CD1c-positive myeloid dendritic cell (primary cell): ENCODE results near the gene CDC123.
A peak's percentile ranks its signal among the peaks of the same experiment; 100 is the strongest.
"Not testable (repeated sequence)": the region's sequence is repeated elsewhere in the genome, so short reads cannot be mapped to it uniquely, and the experiment has no call there.

ENCODE experiments used
- DNase-seq: peaks from one replicate; pipeline ENCODE4 v3.0.0-alpha.2; 2016; ENCODE audit errors: extremely low spot score

The CDC123 gene

DNA sequence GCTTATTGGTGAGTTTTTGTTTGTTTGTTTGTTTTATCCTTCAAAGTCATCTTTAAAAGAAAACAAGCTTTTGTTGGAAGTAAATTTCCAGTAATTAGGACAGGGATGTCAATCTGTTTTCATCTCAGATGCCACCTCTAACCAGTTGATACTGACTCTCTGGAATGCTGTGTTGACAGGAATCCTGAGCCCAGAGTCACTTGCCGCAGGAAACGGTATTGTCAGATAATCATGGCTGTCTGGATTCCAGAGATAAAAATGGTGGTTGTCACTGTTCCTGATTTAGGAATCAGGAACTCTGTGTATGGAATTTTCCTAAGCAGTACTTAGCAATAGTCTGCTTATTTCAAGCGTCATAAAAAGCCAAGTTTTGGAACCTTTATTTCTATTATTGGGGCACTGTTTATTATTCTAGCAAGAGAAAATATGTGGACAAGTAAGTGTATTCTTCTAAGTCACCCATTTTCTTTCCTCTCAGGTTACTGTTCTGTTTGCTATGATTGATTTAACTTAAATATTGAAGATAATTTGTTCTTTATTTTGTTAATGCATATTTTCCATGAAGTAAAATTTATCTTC is 39.2 kb downstream of the CDC123 start:
- DNase-seq = no peak

DNA sequence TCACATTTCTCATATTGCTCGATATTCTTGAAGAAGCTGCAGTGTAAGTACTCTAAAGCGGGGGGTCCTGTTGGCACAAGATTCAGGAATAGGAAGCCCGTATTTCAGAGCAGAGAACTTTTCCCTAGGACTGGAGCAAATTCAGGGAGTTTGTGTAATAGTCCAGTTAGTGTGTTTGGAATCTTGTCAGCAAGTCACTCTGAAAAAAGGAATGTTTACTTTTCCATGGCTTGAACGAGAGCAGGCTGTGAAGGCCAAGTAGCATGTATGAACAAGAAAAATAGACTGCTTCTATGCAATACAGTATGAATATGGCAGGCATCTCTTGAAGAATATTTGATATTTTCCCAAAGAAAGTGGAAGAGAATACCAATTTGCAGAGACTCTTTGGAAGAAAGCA is 39.8 kb downstream of the CDC123 start:
- no peak for DNase-seq

DNA sequence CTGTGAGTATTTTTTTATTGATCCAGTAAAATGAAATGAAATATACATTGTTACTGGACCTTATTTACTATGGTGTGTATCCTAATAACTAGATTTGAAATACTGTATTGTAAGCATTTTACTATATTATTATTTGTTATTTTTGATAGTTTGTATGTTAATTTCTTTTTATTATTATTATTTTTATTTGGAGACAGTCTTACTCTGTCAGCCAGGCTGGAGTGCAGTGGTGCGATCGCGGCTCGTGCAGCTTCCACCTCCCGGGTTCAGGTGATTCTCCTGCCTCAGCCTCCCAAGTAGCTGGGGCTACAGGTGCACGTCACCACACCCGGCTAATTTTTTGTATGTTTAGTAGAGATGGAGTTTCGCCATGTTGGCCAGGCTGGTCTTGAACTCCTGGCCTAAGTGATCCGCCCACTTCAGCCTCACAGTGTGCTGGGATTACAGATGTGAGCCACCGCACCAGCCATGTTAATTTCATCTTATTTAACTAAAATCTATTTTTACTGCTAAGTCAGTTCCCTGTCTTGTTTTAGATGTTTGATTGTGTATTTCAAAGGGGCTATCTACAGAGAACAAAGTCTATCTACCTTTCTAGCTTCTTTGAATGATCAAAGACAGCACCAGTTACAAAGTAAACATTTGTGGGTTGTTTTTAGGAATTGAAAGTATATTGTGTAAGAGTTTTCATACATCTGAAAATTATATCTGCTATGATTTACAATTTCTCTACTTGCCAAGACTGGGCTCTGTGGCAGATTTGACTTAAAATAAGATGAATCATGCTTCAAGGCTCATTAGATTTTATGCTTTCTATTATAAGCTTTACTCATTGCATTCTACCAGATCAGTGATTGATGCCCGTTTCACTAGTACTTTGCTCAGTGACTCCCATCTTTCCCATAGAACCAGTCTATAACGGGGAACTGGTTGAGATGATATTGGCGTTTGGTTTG is 41.6 kb downstream of the CDC123 start:
- DNase-seq = peak; percentile 59

DNA sequence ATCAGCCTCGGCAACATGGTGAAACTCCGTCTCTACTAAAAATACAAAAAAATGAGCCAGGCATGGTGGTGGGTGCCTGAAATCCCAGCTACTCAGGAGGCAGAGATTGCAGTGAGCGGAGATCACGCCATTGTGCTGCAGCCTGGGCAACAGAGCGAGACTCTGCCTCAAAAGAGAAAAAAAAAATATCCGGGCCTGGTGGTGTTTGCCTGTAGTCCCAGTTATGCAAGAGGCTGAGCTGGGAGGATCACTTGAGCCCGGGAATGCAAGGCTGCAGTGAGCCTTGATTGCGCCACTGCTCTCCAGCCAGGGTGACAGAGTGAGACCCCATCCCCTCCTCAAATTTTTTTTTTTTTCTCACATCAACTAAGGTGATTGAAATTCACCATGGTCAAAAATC is 42.8 kb downstream of the CDC123 start:
- no peak for DNase-seq

DNA sequence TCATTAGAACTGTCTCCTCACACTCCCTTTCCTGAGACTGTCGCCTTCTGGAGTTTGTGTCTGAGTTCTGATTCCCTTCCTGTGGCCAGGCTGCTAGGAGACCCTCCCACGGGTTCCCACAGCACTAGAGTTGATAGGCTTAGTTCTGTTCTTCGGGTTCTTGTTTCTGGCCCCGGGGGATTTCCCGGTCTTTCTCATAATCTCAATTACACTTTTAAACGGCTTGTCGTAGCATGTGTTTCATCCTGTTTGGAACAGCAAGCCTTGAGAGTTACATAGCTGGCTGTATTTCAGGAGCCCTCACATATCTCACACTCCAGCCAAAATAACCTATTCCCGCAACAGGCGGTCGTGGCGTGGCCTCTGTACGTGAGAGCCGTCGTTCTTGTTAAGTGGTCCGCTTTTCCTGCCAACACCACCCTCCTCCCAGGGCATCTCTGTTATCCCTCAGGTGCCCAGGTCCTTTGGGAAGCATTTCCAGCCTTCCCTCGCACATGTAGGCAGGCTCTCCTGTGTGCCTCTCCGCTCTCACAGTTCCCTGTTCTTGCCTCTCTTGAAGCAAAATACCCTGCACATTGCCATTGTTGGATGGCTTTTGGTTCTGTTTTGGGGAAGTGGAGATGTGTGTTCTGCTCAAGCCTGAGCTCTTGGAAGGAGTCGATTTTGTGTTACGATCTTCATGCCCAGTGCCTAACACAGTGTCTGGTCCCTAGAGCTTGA is 46.0 kb downstream of the CDC123 start:
- DNase-seq = peak; percentile 97

DNA sequence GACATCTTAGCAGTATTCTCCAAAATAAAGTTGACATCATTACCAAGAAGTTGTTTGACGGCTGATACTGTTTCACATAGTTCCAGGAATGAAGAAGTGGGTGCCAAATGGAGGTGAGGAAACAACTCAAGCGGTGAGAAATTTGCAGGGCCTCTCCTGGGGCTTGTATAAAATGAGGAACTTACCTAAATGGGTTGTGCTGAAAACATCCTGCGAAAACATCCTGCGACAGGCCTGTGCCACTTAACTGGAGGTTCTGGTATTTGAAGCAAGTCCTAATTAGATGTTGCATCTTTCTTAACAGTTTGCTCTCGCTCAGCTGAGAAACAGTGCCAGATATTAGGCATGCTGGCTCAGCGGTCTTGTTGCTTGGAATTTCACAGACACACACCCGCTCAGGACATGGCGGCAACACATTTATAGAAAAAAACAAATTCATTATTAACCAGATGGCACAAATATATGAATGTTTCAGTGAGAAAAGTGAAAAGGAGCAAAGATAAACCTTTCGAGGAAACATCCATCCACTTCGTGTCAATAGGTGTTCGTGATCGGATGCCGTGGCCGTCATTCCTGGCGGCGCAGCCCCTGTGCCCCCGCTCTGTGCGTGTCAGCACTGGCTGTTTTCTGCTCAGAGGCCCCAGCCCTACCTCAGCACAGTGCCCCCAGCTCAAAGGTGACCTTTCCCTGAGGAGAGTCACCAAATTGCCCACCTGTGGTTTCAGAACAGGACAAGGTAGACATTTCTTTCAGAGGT is 48.1 kb downstream of the CDC123 start:
- DNase-seq = peak; percentile 89

DNA sequence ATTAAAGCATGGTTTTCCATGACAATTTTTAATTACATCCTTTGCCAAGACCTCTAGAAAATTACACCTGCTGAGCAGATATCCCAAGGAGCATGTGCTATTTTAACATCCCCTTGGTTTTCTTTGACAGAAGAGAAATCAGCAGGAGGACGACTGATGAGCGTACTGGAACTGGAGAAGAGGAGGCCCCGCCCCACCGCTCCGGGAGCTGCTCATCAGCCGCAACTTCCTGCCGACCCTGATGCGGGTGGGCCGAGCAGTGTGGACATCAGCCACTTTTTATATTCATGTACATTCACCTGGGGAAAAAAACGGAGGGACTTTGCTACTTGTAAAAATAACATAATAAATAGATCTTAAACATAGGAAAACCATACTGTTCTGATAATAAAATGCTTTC is 54.2 kb downstream of the CDC123 start:
- DNase-seq = no peak

DNA sequence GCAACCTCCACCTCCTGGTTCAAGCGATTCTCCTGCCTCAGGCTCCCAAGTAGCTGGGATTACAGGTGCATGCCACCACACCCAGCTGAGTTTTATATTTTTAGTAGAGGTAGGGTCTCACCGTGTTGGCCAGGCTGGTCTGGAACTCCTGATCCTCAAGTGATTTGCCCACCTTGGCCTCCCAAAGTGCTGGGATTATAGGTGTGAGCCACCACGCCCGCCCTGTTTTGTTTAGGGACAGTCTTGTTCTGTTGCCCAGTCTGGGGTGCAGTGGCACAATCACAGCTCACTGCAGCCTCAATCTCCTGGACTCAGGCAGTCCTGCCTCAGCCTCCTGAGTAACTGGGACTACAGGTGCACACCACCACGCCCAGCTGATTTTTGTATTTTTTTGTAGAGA is 54.7 kb downstream of the CDC123 start:
- not testable (repeated sequence) for DNase-seq

DNA sequence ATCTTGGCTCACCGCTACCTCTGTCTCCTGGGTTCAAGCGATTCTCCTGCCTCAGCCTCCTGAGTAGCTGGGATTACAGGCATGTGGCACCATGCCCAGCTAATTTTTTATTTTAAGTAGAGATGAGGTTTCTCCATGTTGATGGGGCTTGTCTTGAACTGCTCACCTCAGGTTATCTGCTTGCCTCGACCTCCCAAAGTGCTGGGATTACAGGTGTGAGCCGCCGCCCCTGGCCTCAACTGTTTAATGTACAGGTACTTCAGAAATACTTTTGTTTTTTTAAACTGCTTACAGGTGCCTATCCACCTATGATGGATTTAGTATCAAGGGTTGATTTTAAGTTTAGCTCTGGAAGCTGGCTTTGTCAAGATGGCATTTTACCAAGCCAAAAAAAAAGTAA is 55.6 kb downstream of the CDC123 start:
- no peak for DNase-seq

DNA sequence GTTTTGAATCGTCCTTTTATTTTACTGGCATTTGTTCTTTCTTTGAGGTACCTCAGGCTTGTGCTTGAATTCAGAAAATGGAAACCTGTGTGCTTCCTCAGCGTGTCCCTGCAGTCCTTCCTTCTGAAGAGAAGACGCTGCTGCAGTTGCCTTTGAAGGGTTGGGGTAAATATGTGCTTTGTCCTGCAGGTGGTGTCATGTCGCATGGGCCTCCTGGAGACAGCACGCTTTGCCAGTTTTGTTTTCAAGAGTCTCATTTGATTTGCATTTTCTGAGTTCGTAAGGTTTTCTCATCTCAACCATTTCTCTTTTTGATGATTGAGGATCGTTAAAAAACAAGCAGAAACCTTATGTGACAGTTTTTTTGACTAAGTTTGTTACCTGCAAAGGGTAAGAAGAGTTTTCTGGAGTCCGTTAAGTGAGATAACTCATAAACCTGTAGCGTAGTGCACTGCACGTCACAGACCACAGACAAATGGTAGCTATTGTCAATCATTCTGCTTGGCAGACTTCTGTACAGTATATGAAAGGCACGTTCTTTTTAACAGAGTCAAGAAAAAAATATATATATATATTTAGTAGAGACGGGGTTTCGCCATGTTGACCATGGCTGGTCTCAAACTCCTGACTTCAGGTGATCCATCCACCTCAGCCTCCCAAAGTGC is 57.0 kb downstream of the CDC123 start:
- peak; percentile 37 for DNase-seq

DNA sequence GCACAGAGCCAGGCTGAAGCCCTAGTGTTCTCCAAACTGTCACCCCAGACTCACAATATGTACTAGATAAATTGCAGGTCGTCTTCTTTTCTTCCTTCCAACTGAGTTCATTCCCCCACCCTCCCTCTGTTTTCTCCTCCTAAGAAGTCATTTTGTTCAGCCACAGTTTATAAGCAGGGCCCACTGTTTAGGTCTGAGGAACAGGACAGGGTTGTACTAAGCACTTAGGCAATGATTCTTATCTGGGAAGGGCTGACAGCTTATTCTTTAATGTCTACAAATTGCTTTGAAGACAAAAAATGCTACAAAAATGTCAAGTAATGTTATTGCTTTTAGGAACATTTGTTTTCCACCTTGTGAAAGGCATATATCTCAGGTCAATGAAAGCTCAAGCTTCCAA is 59.1 kb downstream of the CDC123 start:
- DNase-seq = no peak

DNA sequence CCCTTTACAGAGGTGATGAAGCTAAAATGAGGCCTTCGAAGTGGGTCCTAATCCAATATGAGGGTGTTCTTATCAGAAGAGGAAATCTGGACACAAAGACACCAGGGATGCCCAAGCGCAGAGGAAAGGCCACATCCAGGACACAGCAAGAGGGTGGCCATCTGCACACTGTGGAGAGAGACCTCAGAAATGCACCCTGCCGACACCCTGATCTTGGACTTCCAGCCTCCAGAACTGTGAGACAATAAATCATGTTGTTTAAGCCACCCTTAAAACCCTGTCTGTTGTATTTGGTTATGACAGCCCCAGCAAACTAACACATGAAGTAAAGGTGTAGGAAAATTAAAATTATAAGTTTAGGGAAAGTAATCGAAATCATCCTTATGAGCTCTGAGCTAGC is 64.0 kb downstream of the CDC123 start:
- no peak for DNase-seq

DNA sequence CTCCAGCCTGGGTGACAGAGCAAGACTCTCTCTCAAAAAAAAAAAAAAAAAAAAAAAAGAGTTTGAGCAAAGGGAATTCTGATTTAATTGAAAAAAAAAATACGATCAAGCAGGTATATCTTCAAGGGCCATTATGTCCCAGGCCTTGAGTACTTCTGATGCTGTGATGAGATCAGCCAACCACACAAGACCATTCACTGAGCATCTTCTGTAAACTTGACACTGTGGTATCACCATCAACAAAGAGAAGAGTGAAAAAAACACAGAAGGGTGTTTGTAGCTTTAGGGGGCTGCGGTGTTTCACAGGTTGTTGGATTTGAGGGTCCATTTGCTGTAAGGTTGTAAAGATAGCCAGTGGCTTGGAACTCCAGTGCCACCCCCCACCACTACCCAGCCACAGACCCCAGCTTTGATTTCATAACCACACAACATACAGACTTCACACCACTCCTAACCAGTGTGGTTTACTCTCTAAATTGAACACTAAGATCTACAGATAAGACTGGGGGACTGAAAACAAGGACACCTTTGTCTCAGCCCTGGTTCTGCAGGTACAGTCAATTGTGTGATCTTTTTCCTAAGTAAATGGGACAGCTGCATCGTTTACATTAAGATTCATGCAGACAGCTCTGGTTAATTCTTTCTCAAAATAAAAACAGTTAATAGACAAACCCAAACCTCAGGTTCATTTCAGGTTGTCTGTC is 66.4 kb downstream of the CDC123 start:
- no peak for DNase-seq

DNA sequence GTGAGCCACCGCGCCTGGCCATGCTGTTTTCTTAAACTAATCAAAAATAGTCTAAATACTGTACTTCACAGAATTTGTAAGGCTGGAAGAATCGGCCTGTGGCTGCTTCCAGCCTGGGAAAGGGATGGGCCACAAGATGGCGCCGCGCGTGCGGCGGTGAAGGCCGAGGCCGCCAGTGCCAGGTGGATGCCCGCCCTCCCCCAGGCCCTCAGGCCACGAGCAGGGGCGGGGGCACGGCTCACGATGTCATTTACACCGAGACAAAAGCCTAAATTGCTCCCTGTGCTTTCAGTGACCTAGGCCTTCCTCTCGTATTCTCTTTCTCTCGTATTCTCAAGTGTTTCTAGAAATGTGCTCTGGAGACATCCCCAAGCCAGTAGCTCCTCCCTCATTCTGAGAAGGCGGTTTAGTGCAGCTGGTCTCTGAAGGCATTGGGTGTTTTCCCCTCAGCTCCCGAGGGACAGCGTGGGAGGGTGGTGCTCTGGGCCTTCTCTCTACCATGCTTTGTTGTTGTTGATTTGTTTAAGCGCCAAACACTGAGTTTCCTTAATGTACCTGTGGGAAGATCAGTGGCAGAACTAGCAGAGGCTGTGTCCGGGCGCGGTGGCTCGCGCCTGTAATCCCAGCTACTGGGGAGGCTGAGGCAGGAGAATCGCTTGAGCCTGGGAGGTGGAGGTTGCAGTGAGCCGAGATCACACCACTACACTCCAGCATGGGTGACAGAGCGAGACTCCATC is 68.4 kb downstream of the CDC123 start:
- peak; percentile 89 for DNase-seq

DNA sequence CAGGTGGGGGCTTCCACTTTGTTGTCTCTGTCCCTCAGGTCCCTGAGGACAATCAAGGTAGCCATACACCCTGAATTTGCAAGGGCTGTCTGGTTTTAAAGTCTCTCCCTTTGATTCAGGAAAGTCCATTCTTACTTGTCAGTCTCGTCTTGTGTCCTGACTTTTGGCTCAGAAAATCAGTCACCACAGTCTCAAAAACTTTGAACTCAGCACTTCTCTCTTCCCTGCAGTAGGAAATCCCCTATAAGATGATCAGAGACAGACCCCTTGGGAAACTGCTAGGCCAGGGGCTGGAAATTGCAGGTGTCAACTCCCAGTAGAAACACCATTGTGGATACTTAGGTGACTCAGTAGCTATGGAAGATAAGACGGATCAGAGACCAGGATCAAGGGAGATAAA is 73.1 kb downstream of the CDC123 start:
- DNase-seq = peak; percentile 38

DNA sequence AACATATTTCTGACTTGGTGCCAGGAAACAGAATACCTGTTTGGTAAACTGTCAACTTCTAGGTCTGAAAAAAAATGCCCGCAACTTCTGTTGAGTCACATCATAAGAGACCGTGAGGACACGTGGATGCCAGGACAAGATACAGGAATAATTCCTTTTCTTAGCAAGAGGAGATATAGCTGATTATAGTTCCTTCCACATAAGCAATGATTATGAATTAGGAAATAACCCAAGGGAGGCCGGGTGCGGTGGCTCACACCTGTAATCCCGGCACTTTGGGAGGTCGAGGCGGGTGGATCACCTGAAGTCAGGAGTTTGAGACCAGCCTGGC is 75.2 kb downstream of the CDC123 start:
- no peak for DNase-seq

DNA sequence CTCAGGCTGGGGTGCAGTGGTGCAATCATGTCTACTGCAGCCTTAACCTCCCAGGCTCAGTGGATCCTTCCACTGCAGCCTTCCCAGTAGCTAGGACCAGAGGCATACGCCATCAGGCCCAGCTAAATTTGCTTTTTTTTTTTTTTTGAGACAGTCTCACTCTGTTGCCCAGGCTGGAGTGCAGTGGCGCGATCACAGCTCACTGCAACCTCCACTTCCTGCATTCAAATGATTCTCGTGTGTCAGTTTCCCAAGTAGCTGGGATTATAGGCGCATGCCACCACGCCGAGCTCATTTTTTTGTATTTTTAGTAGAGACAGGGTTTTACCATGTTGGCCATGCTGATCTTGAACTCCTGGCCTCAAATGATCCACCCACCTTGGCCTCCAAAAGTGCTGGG is 81.9 kb downstream of the CDC123 start:
- not testable (repeated sequence) for DNase-seq

DNA sequence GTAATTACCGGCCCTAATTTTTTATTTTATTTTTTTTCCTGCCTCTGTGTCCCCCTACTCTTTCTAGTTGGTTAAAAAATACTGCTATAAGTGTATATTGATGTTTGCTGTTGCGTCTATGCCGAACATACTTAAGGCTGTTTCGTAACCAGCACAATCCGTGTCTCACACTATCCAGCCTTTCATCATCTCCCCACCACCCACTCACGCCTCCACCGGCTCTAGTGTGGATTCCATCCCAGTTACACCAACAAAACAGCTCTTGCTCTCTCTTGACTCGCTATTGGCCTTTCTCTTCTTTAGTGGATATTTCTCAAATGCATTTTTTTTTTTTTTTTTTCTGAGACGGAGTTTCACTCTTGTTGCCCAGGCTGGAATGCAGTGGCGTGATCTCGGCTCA is 83.3 kb downstream of the CDC123 start:
- DNase-seq = peak; percentile 81

DNA sequence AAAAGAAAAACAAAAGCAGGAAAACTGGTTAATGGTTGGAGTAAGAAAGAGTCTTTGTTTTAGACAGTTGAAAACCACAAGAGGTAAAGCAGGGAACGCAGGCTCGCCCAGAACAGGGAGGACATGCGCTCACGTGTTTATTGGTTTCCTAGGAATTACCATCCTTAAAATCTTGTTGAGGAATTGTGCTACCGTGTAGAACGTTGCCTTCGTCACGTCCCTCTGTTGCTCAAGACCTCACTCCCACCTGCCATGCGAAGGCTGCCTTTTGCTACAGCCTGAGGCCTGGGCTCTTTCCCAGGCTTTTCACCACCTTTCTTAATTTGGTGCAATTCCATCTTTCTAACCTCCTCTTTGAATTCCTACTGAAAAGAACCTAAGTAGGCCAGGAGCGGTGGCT is 91.8 kb downstream of the CDC123 start:
- DNase-seq = no peak

DNA sequence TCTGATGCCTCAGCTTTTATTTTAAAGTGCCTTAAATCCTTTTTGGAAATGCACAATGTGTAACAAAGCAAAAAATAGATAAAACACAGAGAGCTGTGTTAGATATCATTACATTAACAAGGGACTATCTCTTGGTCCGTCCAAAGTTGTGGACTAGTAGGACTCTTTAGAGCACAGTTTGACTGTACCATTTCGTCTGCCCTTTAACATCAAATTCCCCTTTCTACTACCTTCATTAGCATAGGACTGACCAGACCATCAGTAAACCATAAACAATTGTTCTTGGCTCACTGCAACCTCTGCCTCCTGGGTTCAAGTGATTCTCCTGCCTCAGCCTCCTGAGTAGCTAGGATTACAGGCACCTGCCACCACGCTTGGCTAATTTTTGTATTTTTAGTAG is 101.8 kb downstream of the CDC123 start:
- DNase-seq = not testable (repeated sequence)
